Erythroblast (primary cell): Measurements from ENCODE around the gene RSPH10B.
"Not testable (repeated sequence)": the region's sequence is repeated elsewhere in the genome, so short reads cannot be mapped to it uniquely, and the experiment has no call there.

Experiments
- GATA1 ChIP-seq: IDR thresholded peaks from 2 replicates; pipeline ENCODE4 v1.6.1; 2011; ENCODE audit warnings: low read depth, mild to moderate bottlenecking, control low read depth, low read length, moderate library complexity
- POLR2A ChIP-seq: IDR thresholded peaks from 2 replicates; pipeline ENCODE4 v1.6.1; 2011; ENCODE audit warnings: mild to moderate bottlenecking, low read length

DNA sequence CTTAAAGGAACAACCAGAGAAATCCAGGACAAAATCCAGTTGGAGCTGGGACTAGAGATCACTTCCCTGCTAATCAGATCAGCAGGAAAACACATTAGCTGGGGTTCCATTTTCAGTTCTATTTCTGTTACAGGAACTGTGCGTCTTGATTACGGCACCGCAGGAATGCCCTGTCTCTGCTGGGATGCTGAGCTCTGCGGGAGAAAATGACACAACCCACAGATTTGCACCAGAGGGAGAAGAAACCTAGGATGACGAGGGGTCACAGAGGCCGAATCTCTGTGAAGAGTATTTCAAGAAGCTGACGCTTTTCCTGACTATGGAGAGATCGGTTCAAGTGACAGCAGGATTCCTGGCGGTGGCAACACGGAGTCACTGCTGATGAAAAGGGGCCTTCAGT is 40.2 kb downstream of the RSPH10B start:
- not testable (repeated sequence) for TF ChIP-seq POLR2A, GATA1
